Cardiac atrium fibroblast (primary cell): ENCODE results near the gene G6PD. TPM values are rescaled to one million over a fixed set of nuclear protein-coding genes. Genes with fewer than 3 reads are reported as not detected.

Experiments
- total RNA-seq: library from RNA; depleted of rRNA; stranded (reverse); fragments of >200 nt; gene quantifications from 2 replicates; pipeline ENCODE4 v1.2.3, GENCODE V29; 2015

Gene G6PD
- 285 and 345 TPM in 2 replicates for total RNA-seq

GRCh38 chrX:154546354-154547244 is at the start of gene G6PD:
Gene G6PD (minus strand): TSS chrX:154546846. CDS start chrX:154546155, 691 bp downstream.

GRCh38 chrX:154584585-154585183 is 38.0 kb upstream of the G6PD start, which contains the start of gene CTAG1A:
Gene CTAG1A (plus strand): TSS chrX:154585133. CDS start chrX:154585207, 74 bp downstream.

GRCh38 chrX:154547245-154548027 is 790 bp upstream of the G6PD start, which contains the start of gene IKBKG:
Gene IKBKG (plus strand): TSS chrX:154547620. CDS start chrX:154552003, 4,383 bp downstream.

GRCh38 chrX:154515966-154516655 is 30.5 kb downstream of the G6PD start, which contains the start of gene FAM3A:
Gene FAM3A (minus strand): TSS chrX:154516232. CDS start chrX:154515772, 460 bp downstream.

GRCh38 chrX:154490414-154491083 is 56.1 kb downstream of the G6PD start, which contains the start of gene SLC10A3:
Gene SLC10A3 (minus strand): TSS chrX:154490629. CDS start chrX:154488940, 1,689 bp downstream.

GRCh38 chrX:154486396-154487207 is 60.0 kb downstream of the G6PD start, which contains the start of gene UBL4A:
Gene UBL4A (minus strand): TSS chrX:154486615. CDS start chrX:154486584, 31 bp downstream.

Other genes with a start within 250 kb of the G6PD start
- 1,709 and 1,856 TPM in 2 replicates for gene FLNA, start 172.2 kb downstream of the G6PD start, total RNA-seq
- gene EMD, start 167.6 kb downstream of the G6PD start, total RNA-seq = 54.3 and 54.6 TPM in 2 replicates
- gene RPL10, start 148.5 kb downstream of the G6PD start, total RNA-seq = 8,491 and 9,302 TPM in 2 replicates
- gene DNASE1L1, start 137.6 kb downstream of the G6PD start, total RNA-seq = 35.8 and 45.7 TPM in 2 replicates
- gene TAFAZZIN, start 135.3 kb downstream of the G6PD start, total RNA-seq = 19.1 and 28.9 TPM in 2 replicates
- gene ATP6AP1, start 118.2 kb downstream of the G6PD start, total RNA-seq = 43.1 and 68.5 TPM in 2 replicates
- gene GDI1, start 109.7 kb downstream of the G6PD start, total RNA-seq = 131 TPM in 2 replicates
- gene FAM50A, start 102.7 kb downstream of the G6PD start, total RNA-seq = 54.2 and 83.9 TPM in 2 replicates
- 16.4 and 27.9 TPM in 2 replicates for gene PLXNA3, start 88.6 kb downstream of the G6PD start, total RNA-seq
- 37.9 and 38.1 TPM in 2 replicates for gene LAGE3, start 67.6 kb downstream of the G6PD start, total RNA-seq
- 29.8 and 54.5 TPM in 2 replicates for gene UBL4A, start 60.2 kb downstream of the G6PD start, total RNA-seq
- gene SLC10A3, start 56.2 kb downstream of the G6PD start, total RNA-seq = 35.5 and 50.5 TPM in 2 replicates
- gene FAM3A, start 30.6 kb downstream of the G6PD start, total RNA-seq = 43.1 and 44.9 TPM in 2 replicates
- 10.7 and 15.7 TPM in 2 replicates for gene IKBKG, start 774 bp upstream of the G6PD start, total RNA-seq
- gene CTAG1A, start 38.3 kb upstream of the G6PD start, total RNA-seq = not detected in 2 replicates
- gene CTAG1B, start 72.4 kb upstream of the G6PD start, total RNA-seq = not detected in 2 replicates
- not detected in 2 replicates for gene CTAG2, start 106.7 kb upstream of the G6PD start, total RNA-seq
- gene GAB3, start 204.2 kb upstream of the G6PD start, total RNA-seq = 1.8 and 4.5 TPM in 2 replicates
- gene DKC1, start 216.0 kb upstream of the G6PD start, total RNA-seq = 24.1 and 31.8 TPM in 2 replicates